ENCODE measurements around the gene SETD1A. TPM values are rescaled to one million over a fixed set of nuclear protein-coding genes. Genes with fewer than 3 reads are reported as not detected.

SETD1A gene
- total RNA-seq, 1 experiment from 2014 or later = 33.2 TPM

- no peaks in the 10 kb centered on the region for H3K9me2 ChIP-seq (ENCODE audit: insufficient read depth)
- POLR2A ChIA-PET (ENCODE audit: unreplicated experiment) = interaction anchor here (0.6 to 2.2 kb wide), 4 partner anchors 157 to 424 kb away, joined by 3 to 34 read pairs (median 5); no protein-coding TSS in a partner anchor
- CTCF ChIA-PET = interaction anchor here (0.5 to 2.5 kb wide), 18 partner anchors 14 to 476 kb away, joined by 3 to 33 read pairs (median 4); partner anchors contain the start of genes KAT8, VKORC1, ZNF646 and ZNF668
- no TSS peak for BruUV-seq (replicated peaks)
- H3K79me2 ChIP-seq (ENCODE audit: low read depth) = no peaks in the 10 kb centered on the region
- peak within 1 kb of the TSS; percentile 63 for H2AFZ ChIP-seq
- DNase-seq = peak; percentile 59 to 95
- H3K4me3 ChIP-seq = peak within 1 kb of the TSS; percentile 45; the same call in 1 of the 2 replicates
- peak within 1 kb of the TSS; percentile 71 for H3K4me2 ChIP-seq
- no peaks in the 10 kb centered on the region; the same call in 1 of the 2 replicates for H4K20me1 ChIP-seq (ENCODE audit: insufficient read depth)
- H3K4me1 ChIP-seq (replicated peaks; ENCODE audit: insufficient read depth) = no peaks in the 10 kb centered on the region; the same call in 1 of the 2 replicates
- H3K36me3 ChIP-seq (ENCODE audit: low read depth) = peaks cover 7% of the 10 kb centered on the region; the same call in 1 of the 2 replicates
- intact Hi-C loops (cut with micrococcal nuclease; ENCODE audit: unreplicated experiment) = loop anchor here (1.0 to 5.0 kb wide), 11 partner anchors 48 to 883 kb away; partner anchors contain the start of genes STX4, VKORC1, ZNF646 and ZNF668
- TF ChIP-seq EZH2 (IDR thresholded peaks at IDR 0.05; ENCODE audit: low read depth) (no peak), CTCF (conservative IDR thresholded peaks at IDR 0.05) (peak; percentile 97)
- H3F3A ChIP-seq (ENCODE audit: insufficient read depth, low read depth) = peaks cover 25% of the 10 kb centered on the region; the same call in 1 of the 2 replicates
- H3K27ac ChIP-seq = no peak within 1 kb of the TSS
- no peaks in the 10 kb centered on the region for H3K27me3 ChIP-seq (ENCODE audit: insufficient read depth, low read depth)
- H3K9me3 ChIP-seq (ENCODE audit: insufficient read depth, low read depth) = no peaks in the 10 kb centered on the region
Measured at GRCh38 chr16:30984669-30985400, 27.3 kb downstream of the SETD1A start, which contains the start of gene HSD3B7. Gene HSD3B7 (plus strand): TSS chr16:30985207. CDS start chr16:30985659, 452 bp downstream.

GRCh38 chr16:30985401-30986128 lies 28.0 kb downstream of the SETD1A start:
- TF ChIP-seq EZH2 (IDR thresholded peaks at IDR 0.05; ENCODE audit: low read depth) (no peak), CTCF (conservative IDR thresholded peaks at IDR 0.05) (no peak)
- Histone ChIP-seq H3K9me2 (ENCODE audit: insufficient read depth) (no peaks in the 10 kb centered on the region), H3F3A (ENCODE audit: insufficient read depth, low read depth) (peaks cover 25% of the 10 kb centered on the region; the same call in 1 of the 2 replicates), H2AFZ (peak overlapping the region; percentile 63), H3K4me2 (peak overlapping the region; percentile 71), H3K4me3 (peak overlapping the region; percentile 45; the same call in 1 of the 2 replicates), H3K9me3 (ENCODE audit: insufficient read depth, low read depth) (no peaks in the 10 kb centered on the region), H3K27me3 (ENCODE audit: insufficient read depth, low read depth) (no peaks in the 10 kb centered on the region), H4K20me1 (ENCODE audit: insufficient read depth) (no peaks in the 10 kb centered on the region; the same call in 1 of the 2 replicates), H3K36me3 (ENCODE audit: low read depth) (peaks cover 7% of the 10 kb centered on the region; the same call in 1 of the 2 replicates), H3K27ac (no peak overlapping the region), H3K4me1 (replicated peaks; ENCODE audit: insufficient read depth) (no peaks in the 10 kb centered on the region; the same call in 1 of the 2 replicates), H3K79me2 (ENCODE audit: low read depth) (no peaks in the 10 kb centered on the region)
- ChIA-PET POLR2A (ENCODE audit: unreplicated experiment) (interaction anchor here (0.5 to 2.2 kb wide), 9 partner anchors 96 to 717 kb away, joined by 3 to 34 read pairs (median 4); partner anchors contain the start of gene FUS), CTCF (interaction anchor here (0.5 to 2.5 kb wide), 18 partner anchors 11 to 475 kb away, joined by 3 to 33 read pairs (median 4); partner anchors contain the start of genes KAT8, VKORC1, ZNF646 and ZNF668)
- TSS peak; percentile 12 for BruUV-seq (replicated peaks)
- intact Hi-C loops (cut with micrococcal nuclease; ENCODE audit: unreplicated experiment) = loop anchor here (1.0 to 5.0 kb wide), 11 partner anchors 48 to 883 kb away; partner anchors contain the start of genes STX4, VKORC1, ZNF646 and ZNF668
- DNase-seq = peak; percentile 56 to 93

All from PC-9 (cell line).